ENCODE measurements around the gene CHST5.

DNA sequence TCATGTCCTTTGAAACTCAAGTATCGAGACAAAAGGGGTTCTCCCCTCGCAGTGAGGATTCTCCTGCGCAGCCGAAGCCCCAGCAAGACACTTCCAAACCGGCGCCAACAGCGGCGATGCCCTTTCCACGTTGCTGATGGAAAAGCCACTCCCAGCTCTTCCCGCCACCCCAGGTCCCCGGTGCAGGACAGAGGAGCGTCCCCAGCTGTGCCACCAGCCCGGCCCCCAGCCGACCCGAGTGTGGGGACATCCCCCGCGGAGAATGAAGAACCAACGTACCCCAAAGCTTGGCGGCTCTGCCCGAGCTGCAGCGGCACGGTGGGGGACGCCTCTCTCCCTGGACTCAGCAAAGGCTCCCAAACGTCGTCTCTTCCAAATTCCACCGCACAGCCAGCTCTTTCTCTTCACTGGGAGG is 41.2 kb downstream of the CHST5 start:
- TF ChIP-seq, protein P1, sequence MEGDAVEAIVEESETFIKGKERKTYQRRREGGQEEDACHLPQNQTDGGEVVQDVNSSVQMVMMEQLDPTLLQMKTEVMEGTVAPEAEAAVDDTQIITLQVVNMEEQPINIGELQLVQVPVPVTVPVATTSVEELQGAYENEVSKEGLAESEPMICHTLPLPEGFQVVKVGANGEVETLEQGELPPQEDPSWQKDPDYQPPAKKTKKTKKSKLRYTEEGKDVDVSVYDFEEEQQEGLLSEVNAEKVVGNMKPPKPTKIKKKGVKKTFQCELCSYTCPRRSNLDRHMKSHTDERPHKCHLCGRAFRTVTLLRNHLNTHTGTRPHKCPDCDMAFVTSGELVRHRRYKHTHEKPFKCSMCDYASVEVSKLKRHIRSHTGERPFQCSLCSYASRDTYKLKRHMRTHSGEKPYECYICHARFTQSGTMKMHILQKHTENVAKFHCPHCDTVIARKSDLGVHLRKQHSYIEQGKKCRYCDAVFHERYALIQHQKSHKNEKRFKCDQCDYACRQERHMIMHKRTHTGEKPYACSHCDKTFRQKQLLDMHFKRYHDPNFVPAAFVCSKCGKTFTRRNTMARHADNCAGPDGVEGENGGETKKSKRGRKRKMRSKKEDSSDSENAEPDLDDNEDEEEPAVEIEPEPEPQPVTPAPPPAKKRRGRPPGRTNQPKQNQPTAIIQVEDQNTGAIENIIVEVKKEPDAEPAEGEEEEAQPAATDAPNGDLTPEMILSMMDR (IDR thresholded peaks at IDR 0.05; ENCODE audit: poor library complexity, severe bottlenecking) = no peak
- TF ChIP-seq EZH2 (IDR thresholded peaks at IDR 0.05; ENCODE audit: borderline replicate concordance, insufficient read depth, low read length, poor library complexity, severe bottlenecking) = no peak
- TF ChIP-seq RAD21 (conservative IDR thresholded peaks at IDR 0.05) = no peak
- no peak for TF ChIP-seq REST (IDR thresholded peaks at IDR 0.05; ENCODE audit: borderline replicate concordance)
- no peak for TF ChIP-seq TAF1 (IDR thresholded peaks at IDR 0.05; ENCODE audit: low read depth)
- TF ChIP-seq POLR2AphosphoS5 (IDR thresholded peaks at IDR 0.05) = no peak

All from neural cell (in vitro differentiated cells).